A375 (cell line): Measurements from ENCODE around the gene TEX55. TPM values are rescaled to one million over a fixed set of nuclear protein-coding genes. Genes with fewer than 3 reads are reported as not detected.

Source experiments
- total RNA-seq: library from RNA; depleted of rRNA; stranded (reverse); fragments of >200 nt; shearing (Covaris generic); gene quantifications from 2 replicates; pipeline ENCODE4 v1.2.3, GENCODE V29; 2014; rRNA removed

The TEX55 gene
- not detected in 2 replicates for total RNA-seq

DNA sequence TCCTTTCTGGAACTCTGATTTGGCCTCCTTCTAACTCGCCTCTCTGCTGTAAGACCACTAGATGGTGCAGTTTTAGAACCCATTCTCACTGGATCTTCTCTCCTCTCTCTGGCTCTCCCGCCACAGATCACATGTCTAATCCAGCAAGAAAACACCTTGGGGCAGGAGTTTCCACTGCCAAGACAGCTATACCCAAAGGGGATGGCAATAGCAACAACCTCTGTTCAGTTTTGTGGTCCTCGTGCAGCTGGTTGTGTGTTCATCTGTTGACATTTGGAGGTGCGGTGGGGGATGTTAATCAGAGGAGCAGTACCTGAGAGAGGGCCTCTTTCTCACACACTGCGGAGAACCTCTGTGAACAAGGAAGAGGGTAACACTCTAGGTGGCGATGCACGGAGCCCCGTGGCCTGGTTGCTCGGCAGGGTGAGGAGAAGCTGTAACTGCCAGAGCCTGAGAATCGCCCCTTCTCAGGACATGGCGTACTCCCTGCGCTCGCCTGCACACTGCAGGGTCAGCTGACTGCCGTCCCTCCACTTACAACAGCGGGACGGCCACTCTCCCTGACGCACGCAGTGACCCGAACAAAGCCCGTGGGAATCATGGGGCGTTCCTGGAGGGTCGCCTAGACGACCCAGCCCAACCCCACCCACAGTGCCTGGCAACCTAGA, at the start of gene TEX55:
TEX55 (plus strand) TSS at position 666 of the 668 bp plus-strand sequence. CDS start 25 bp downstream, outside the sequence.

DNA sequence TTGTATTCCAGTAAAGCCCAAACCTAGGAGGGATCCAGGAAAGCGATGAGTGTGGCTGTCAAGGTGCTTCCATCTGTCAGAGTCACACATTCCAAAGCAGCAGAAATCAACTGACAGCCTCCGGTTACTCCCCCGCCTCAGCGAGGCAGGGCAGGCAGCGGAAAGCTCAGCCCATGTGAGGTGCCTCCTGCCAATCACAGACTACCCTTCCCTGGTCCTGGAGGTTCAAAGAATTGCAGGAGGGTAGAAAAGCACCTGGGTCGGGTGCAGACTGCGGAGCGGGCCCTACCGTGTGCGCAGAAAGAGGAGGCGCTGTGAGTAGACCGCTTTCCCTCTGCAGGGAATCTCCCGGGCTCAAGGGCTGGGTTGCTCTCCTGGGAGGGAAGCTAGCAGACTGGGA, 27.4 kb downstream of the TEX55 start, which contains the start of gene UPK1B:
UPK1B (plus strand) TSS at position 274 of the 400 bp plus-strand sequence. CDS start 13,144 bp downstream, outside the sequence.

Other genes with a start within 250 kb of the TEX55 start
- 0.11 and 0.29 TPM in 2 replicates for gene IGSF11, start 111.3 kb upstream of the TEX55 start, total RNA-seq
- not detected in 2 replicates for gene UPK1B, start 27.4 kb downstream of the TEX55 start, total RNA-seq
- gene B4GALT4, start 94.7 kb downstream of the TEX55 start, total RNA-seq = 10.8 and 13.0 TPM in 2 replicates
- 3.6 and 3.8 TPM in 2 replicates for gene ARHGAP31, start 148.2 kb downstream of the TEX55 start, total RNA-seq